AG09309 (cell line): Measurements from ENCODE around the gene MRPS21.

Source experiments
- DNase-seq: peaks from one replicate; pipeline ENCODE4 v3.0.0-alpha.2; 2010; ENCODE audit warnings: low read depth
- H3K4me3 ChIP-seq: 2 replicates; pipeline ENCODE4 v1.5.1; 2011; ENCODE audit warnings: mild to moderate bottlenecking, low read depth, low read length, moderate library complexity; ENCODE audit not compliant: control insufficient read depth
- CTCF ChIP-seq: IDR thresholded peaks from 2 replicates; pipeline ENCODE4 v1.5.1; 2011; ENCODE audit warnings: mild to moderate bottlenecking, low read depth, low read length, inconsistent platforms; ENCODE audit not compliant: insufficient read depth, control insufficient read depth; ENCODE audit errors: missing control alignments

Gene MRPS21

GRCh38 chr1:150268705-150269403, 24.8 kb upstream of the MRPS21 start, which contains the start of gene APH1A:
Gene APH1A, minus strand, starts transcription at chr1:150269016. Its CDS starts 206 bp downstream, at chr1:150268810.
- DNase-seq = peak; percentile 76
- no peak for TF ChIP-seq CTCF
- peak within 1 kb of the TSS; percentile 57 for H3K4me3 ChIP-seq

DNA sequence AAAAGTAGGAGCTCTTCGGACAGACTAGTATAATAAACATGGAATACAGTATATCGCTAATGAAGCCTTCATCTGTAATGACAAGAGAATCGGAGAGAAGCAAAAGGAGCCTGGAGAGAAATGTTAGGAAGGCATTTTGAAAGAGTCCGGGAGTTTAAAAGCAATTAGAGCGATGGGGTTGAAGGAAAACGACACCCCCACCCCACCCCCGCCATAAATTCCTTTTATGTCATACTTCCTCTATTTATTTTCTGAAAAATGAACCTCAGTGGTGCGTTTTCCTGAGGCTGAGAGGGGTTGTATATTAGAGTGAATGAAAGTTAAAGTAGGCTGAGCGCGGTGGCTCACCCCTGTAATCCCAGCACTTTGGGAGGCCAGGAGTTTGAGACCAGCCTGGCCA, 24.2 kb upstream of the MRPS21 start:
- peak overlapping the region; percentile 57 for H3K4me3 ChIP-seq
- DNase-seq = no peak
- no peak for TF ChIP-seq CTCF

DNA sequence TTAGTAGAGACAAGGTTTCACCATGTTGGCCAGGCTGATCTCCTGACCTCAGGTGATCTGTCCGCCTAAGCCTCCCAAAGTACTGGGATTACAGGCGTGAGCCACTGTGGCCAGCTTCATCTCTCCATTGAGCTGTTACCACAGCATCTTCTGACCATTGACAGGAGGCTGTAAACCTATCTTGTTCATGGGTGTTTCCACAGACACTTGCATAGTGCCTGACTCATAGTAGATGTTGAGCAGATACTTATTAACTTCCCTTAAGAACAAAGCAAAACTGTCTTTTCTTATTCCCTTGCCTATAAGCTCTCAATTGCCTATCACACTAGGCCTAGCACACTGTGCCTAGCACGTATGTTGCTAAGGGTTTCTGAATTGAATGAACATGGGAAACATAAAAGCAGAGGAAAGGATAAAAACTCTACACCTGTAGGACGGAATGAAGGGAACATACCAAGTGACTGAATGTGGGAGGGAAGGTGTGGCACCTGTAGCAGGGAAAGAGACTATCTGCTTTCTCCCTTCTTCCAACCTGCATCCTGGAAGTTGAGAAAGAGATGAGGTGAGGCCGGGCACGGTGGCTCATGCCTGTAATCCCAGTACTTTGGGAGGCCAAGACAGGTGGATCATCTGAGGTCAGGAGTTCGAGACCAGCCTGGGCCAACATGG, 22.2 kb upstream of the MRPS21 start:
- no peak for TF ChIP-seq CTCF
- H3K4me3 ChIP-seq = no peak overlapping the region
- DNase-seq = no peak

- H3K4me3 ChIP-seq = no peak overlapping the region; the same call in 1 of the 2 replicates
- no peak for DNase-seq
These were observed 20.4 kb upstream of the MRPS21 start for GRCh38 chr1:150273311-150273710.

DNA sequence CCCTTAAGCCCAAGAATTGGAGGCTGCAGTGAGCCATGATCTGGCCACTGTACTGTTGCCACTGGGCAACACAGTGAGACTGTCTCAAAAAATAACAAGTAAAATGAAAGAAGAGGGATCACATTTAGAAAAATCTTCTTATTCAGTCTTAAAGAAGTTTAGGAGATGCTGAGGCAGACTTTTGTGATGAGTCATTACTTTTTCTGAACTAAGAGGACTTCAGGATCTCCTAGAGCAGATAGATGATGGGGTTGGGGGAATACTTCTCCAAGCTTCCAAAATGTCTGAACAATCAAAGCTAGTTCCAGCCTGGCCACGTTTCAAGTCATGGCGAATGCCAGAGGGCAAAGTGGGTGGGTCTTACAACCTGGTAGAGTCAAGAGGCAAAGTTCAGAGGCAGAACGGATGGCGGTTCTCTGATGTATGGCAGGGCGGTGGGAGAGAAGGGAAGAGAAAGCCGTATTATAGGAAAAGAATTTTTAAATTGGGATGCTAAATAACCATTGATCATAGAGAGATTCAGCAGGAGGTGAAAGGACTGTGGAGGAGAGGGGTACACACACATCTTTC, 13.4 kb upstream of the MRPS21 start:
- no peak for TF ChIP-seq CTCF
- DNase-seq = no peak
- no peak overlapping the region for H3K4me3 ChIP-seq

More at GRCh38 chr1:150273311-150273710, 20.4 kb upstream of the MRPS21 start:
- TF ChIP-seq CTCF = no peak

DNA sequence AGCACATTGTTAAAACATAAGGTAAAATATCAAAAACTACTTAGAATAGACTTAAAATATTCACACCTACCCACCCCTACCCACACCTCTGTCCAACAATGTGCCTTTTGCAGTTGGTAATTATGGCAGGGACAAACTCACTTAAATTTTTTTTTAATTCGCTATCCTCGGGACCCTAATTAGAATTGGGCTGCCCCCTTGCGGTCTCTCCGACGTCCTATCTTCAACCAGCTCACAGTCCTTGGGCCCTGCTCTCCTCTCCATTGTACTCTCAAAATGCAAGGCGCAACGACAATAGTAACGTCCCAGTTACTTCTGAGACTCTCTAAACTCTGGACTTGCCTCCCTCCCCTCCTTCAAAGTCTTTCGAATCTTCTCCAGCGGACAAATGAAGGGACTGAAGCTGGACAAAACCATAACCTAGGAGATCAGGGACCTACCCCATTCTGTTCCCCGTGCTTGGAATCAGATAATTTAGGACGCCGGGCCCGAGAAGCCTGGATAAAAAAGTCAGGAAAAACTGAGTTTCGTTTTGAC, 12.4 kb upstream of the MRPS21 start:
- TF ChIP-seq CTCF = peak; percentile 79
- H3K4me3 ChIP-seq = peak overlapping the region; percentile 83
- peak; percentile 38 for DNase-seq
